ENCODE data around the gene TNPO2.

The TNPO2 gene

GRCh38 chr19:12675399-12675798 is 48.3 kb downstream of the TNPO2 start:
- no peak for FAIRE-seq

- no peak for FAIRE-seq
These were observed 51.0 kb downstream of the TNPO2 start for GRCh38 chr19:12672744-12673143.

- no peak for FAIRE-seq
These were observed 53.4 kb downstream of the TNPO2 start for GRCh38 chr19:12670159-12670928.

- no peak for FAIRE-seq
These were observed 54.2 kb downstream of the TNPO2 start for GRCh38 chr19:12669270-12670158.

GRCh38 chr19:12668932-12669269 is 54.8 kb downstream of the TNPO2 start:
- no peak for FAIRE-seq

- FAIRE-seq = no peak
These were observed 55.4 kb downstream of the TNPO2 start for GRCh38 chr19:12668346-12668745.

GRCh38 chr19:12667731-12668302 is 55.9 kb downstream of the TNPO2 start:
- no peak for FAIRE-seq

- FAIRE-seq = no peak
These were observed 57.3 kb downstream of the TNPO2 start, which contains the start of the genes MAN2B1 and WDR83 for GRCh38 chr19:12666265-12667048. Gene MAN2B1, minus strand, starts transcription at chr19:12666742. Its CDS starts 41 bp downstream, at chr19:12666701. Gene WDR83, plus strand, starts transcription at chr19:12666807. Its CDS starts 2,984 bp downstream, at chr19:12669791.

- no peak for FAIRE-seq
These were observed 58.0 kb downstream of the TNPO2 start for GRCh38 chr19:12665671-12666264.

- FAIRE-seq = no peak
These were observed 58.5 kb downstream of the TNPO2 start for GRCh38 chr19:12665281-12665573.

- no peak for FAIRE-seq
These were observed 59.1 kb downstream of the TNPO2 start for GRCh38 chr19:12664406-12665280.

GRCh38 chr19:12660980-12661379 is 62.8 kb downstream of the TNPO2 start:
- no peak for FAIRE-seq

- FAIRE-seq = no peak
These were observed 65.8 kb downstream of the TNPO2 start for GRCh38 chr19:12657966-12658365.

- no peak for FAIRE-seq
These were observed 66.7 kb downstream of the TNPO2 start for GRCh38 chr19:12656899-12657571.

GRCh38 chr19:12655546-12655945 is 68.2 kb downstream of the TNPO2 start:
- no peak for FAIRE-seq

GRCh38 chr19:12652219-12652618 is 71.5 kb downstream of the TNPO2 start:
- no peak for FAIRE-seq

- FAIRE-seq = no peak
These were observed 73.8 kb downstream of the TNPO2 start for GRCh38 chr19:12649941-12650340.
